ENCODE data around the gene STK11.

- no peak for TF ChIP-seq EZH2phosphoT487 (IDR thresholded peaks at IDR 0.05; ENCODE audit: borderline replicate concordance, low read depth, low read length)
- TF ChIP-seq CTCF (conservative IDR thresholded peaks at IDR 0.05; ENCODE audit: low read length), result no peak
These were observed 43.9 kb upstream of the STK11 start for GRCh38 chr19:1161716-1162115.
